GM21390 (cell line): ENCODE data around the gene CYRIA.

Source experiments
- ATAC-seq: cut with Tn5 transposase; IDR thresholded peaks from one replicate; pipeline ENCODE4 v1.9.1; 2021; ENCODE audit not compliant: unreplicated experiment

CYRIA gene

DNA sequence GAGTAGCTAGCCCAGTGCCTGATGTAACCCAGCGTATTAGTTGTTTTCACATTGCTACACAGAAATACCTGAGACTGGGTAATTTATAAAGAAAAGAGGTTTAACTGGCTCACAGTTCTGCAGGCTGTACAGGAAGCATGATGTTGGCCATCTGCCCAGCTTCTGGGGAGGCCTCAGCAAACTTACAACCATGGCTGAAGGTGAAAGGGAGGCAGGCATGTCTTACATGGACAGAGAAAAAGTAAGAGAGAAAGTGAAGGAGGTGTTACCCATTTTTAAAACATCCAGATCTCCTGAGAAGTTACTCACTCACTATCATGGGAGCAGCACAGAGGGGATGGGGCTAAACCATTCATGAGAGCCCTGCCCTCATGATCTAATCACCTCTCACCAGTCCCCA is 6.1 kb upstream of the CYRIA start:
- no peak for ATAC-seq

- ATAC-seq, result no peak
Measured at GRCh38 chr2:16669388-16669787, 3.8 kb upstream of the CYRIA start.

DNA sequence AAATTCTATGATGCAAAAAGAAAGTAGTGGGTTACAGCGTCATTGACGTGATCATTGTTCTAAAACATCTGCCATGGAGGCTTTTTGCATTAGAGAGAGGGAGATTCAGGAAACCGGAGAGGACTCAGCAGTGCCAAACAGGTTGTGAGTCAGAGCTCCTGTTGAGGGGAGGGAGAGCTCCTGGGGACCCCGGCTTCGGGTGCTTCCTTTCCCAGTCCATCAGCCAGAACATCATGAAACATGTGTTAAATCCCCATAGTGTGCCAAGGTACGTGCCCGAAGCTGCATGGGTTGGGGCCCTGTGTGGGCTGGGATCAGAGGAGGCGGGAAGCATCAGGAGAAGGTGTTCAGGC is 791 bp upstream of the CYRIA start:
- no peak for ATAC-seq

DNA sequence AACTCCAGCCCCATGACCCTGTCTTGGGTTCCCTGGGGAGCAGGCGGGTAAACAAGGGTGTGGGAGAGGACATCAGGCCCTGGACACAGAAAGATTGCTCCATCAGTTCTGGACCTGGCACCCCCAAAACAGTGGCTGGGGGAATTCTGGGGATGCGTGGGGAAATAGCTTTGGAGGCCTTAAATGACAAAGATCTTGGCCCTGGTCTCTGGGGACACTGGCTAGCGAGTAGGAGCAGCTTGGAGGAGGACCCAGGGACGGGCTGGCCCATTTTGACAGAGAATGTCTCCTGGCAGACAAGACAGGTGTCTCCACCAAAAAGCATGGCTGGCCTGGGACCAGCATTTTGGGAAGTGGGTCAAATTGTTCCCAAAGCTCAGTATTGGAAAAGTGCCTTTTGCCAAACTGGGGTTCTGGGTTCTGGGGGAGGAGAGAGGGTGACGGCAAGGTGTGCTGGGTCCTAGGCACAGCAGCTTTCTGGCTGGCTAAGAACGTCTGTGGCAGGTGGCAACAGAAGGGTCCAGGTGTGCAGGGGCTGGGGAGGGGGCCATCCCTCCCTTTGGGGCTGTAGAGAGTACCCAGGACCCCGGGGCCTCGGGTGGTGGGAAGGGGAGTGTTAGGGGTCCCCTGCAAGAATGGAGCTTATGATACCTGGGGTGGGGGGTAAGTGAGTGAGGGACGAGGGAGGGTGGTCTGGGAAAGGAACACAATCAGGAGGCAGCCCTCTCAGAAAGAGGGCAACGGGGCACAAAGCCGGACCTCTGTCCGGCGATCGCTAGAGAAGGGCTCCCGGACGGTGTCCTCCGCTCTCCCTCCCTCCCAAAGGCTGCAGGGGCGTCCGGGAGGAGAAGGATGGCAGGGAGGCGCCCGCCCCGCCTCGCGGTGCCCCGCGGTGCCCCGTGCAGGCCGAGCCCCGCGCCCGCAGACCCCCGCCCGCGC is 556 bp downstream of the CYRIA start:
- ATAC-seq, result peak; percentile 31

- no peak for ATAC-seq
Measured at GRCh38 chr2:16664052-16664731, 1.4 kb downstream of the CYRIA start.

GRCh38 chr2:16663121-16663905 is 2.3 kb downstream of the CYRIA start:
- no peak for ATAC-seq

DNA sequence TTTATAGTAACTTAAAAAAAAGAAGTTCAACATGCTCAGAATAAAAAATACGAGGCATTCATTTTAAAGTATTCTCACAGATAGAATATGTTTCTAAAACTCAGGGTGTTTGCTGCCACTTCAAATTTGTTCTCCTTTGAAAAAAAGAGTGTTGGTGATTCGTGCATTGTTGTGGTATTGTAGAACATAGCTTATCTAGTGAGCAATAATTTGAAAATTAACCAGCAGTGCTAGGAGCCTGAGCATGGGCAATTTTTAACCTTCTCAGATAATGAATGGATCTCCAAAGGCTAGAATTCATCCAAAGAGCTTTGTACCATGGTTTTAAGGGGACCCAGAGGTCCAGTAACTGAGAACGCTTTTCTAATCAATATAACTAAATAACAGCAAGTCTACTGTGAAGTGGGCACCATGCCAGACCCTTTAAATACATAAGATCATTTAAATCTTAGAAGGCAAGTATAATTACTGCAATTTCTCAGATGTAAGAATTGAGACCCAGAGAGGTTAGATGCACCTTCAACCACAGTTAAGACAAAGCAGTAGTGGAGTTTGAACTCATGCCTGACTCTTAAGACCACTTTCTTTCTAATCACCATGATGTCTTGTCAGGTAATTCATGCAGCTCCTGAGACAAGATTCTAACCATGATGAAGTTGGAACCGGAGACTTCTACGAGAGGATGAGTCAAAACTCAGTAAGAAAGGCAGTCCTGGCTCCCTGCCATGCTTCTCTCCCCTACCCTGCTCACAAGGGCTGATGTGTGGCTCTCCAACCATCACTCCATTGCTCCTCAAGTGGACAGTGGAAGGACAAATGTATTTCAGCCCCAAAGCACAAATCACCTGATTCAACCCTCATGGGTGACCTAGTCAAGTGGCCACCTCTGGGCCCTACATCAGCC is 3.4 kb downstream of the CYRIA start:
- no peak for ATAC-seq

DNA sequence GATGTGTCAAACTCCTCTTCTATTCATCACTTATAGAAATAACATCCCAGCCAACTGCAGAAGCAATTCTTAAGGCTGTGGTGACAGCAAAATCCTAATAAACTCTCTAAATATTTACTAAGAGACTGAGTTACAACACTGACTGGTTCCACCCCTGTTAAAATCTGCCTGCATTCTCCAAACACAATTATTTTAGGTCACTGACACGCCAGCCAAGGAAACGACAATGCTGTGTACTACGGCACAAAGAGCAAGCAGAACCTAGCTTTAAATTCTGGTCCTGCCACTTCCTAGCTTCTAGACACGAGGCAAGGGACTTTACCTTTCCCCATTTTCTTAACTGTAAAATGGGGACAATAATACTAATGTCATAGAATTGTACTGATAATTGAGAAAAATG is 4.1 kb downstream of the CYRIA start:
- no peak for ATAC-seq

DNA sequence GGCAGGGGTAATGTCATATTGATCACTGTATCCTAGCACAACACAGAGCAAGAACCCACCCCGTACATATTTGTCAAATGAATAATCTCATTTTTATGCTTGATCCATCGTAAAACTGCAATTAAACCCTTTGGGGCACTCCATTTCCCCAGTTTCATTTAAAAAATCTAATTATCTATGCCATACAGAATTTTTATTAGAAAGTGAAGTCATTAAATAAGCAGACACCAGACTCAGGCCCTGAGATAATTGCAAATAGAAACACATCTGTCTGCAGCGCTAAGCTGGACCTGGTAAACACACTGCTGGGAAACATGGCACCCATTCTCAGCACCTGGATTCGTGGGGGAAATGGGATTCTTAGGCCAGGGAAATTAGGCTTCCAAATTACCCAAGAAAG is 5.1 kb downstream of the CYRIA start:
- no peak for ATAC-seq

GRCh38 chr2:16660114-16660513 is 5.5 kb downstream of the CYRIA start:
- no peak for ATAC-seq

DNA sequence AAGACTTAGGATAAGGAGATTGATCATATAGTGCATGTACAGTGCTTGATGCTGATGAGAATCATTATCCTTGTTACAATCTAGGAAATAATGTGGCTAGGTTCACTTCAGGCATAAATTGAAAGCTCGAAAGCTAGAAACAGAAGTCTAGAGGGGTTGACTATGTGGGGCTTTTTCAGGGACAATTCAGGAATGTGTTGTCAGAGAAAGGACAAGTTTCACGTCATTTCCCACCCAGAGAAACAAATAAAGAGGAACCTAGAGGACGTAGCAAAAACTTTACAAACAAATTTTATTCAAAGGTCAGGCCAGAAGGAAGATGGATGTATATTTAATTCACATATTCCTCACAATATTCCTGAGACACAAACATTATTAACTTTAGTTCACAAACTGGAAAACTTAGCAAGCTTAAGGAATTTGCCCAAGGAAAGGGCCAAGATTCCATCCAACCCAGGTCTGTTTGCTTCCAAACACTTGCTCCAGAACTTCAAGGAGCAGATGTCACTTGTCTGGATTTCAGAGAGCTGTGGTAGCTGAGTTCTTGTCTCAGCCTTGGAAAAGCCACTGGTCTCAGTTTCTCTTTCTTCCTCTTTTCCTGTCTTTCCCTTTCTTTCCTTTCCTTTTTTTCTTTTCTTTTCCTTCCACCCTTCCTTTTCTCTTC is 7.4 kb downstream of the CYRIA start:
- ATAC-seq, result no peak

GRCh38 chr2:16657671-16658070 is 8.0 kb downstream of the CYRIA start:
- ATAC-seq, result no peak

GRCh38 chr2:16656784-16657391 is 8.7 kb downstream of the CYRIA start:
- peak; percentile 74 for ATAC-seq

GRCh38 chr2:16655905-16656642 is 9.6 kb downstream of the CYRIA start:
- ATAC-seq, result no peak

GRCh38 chr2:16655445-16655837 is 10.2 kb downstream of the CYRIA start:
- ATAC-seq, result no peak

DNA sequence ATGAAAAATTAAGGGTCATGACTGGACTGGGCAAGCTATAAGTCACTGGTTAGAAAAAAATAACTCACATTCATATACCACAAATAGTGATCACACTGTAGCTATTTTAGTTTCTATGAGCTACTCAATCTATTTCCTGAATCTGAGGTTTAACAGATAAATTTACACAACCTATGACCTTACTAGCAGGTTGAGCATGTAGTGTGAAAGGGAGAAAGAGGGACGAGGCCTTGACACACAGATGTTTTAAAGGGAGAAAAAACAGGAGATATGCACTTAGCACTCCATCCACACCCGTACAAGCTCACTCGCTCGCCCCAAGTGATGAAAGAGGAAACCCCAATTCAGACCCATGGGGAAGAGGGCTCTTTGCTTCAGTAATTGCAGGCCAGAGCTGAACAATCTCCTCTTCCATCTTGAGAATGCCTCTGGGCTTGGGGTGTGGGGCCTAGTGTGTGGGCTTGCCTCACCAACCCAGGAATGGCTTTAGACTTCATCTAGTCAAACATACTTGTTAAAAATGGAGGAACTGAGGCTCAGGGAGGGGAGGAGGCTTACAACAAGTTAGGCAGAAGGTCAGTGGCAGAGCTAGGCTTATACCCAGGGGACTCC is 10.7 kb downstream of the CYRIA start:
- no peak for ATAC-seq

DNA sequence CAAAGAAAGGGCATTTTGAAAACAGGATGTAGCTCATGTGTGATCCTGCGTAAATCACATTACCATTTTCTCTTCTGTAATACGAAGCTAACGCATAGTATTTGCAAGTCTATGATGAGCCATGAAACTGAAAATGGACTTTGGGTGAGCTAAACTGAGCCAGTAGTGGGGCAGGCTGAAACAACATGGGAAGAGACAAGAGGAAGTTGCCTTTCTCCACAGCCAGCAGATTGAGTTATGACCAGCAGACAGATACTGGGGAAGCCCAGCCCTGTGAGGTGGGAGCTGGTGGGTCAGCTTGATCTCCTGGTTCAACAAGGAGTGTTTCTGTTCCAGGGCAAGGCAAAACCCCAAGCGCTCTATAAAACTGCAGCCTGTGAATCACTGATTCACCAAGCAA is 11.8 kb downstream of the CYRIA start:
- ATAC-seq, result peak; percentile 54

GRCh38 chr2:16653083-16653375 is 12.6 kb downstream of the CYRIA start:
- ATAC-seq, result no peak
